NCI-H748 (cell line): ENCODE data around the gene CDH26.

Experiments
- DNase-seq: peaks from one replicate; lab custom pipeline; 2025; ENCODE audit not compliant: unreplicated experiment; lab: John Stamatoyannopoulos, UW

CDH26 gene

DNA sequence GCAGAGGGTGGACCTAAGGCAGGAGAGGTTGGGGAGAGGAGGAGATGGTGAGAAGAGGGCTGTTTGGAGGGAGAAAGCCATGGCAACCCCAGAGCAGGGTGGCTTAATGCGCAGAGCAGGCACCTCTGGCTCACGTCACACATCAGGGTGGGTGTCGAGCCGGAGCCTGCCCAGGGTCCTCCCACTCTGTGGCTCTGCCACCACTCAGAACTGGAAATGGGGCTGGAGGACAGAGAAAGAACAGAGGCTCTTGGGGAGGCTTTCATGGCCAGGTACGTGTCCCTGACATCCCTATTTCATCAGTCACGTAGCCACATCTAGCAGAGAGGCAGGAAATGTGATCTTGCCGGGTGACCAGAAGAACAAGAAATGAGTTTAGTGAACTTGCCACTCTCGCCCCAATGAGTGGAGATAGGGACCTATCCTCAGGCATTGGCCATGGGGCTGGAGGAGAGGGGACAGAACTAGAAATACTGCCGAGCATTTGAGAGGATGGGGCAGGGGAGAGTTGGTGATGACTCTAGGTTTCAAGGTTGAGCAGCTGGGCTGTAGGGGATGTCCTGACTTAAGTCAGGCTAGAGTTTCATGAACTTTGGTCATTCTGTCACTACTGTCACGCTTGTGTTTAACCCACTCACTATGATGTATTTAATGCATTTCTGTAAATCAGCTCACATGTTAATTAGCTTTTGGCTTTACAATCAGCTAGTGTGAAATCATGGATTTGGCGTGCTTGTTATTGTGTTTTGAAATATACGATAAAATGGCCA is 52.7 kb downstream of the CDH26 start:
- DNase-seq, result no peak

DNA sequence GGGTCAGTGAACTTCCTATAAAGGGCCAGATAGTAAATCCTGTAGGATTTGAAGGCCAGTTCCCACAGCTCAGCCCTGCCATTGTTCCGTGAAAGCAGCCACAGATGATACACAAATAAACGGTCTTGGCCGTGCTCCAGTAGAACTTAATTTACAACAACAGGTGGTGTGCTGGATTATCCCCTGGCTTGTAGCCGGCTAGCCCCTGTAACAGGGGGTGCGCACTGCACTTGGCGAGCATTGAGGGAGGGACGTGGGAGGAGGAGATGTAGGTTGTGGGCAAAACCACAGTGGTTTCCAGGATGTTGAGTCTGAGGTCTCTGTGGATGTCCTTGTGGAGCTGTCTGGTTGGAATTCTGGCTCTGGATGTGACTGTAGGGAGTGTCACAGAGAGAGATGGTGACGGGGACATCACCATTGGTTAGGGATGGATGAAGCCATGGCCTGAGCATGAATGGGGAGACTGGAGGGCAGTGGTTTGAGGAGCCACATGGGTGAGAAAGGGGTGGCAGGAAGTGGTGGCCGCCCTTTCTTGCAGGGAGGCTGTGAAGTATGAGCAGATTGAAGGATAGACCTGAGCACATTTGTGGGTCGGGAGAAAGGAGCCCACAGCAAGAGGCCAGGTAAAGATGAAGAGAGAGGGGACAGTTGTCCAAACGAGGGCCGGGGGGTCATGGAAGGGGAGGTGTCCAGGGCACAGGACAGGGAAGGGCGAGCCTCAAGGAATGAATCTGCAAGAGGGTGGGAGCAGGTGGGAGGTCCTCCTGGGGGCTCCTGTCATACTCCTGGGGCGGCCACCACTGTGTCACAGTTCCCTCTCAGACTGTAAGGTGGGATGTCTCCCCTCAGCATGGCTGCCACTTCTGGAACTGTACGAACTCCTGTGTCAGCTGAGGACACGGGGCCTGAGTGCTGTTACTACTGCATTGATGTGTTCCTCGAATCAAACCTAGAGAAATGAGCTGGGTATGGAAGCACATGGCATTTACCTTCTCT is 53.6 kb downstream of the CDH26 start:
- DNase-seq, result peak; percentile 92

DNA sequence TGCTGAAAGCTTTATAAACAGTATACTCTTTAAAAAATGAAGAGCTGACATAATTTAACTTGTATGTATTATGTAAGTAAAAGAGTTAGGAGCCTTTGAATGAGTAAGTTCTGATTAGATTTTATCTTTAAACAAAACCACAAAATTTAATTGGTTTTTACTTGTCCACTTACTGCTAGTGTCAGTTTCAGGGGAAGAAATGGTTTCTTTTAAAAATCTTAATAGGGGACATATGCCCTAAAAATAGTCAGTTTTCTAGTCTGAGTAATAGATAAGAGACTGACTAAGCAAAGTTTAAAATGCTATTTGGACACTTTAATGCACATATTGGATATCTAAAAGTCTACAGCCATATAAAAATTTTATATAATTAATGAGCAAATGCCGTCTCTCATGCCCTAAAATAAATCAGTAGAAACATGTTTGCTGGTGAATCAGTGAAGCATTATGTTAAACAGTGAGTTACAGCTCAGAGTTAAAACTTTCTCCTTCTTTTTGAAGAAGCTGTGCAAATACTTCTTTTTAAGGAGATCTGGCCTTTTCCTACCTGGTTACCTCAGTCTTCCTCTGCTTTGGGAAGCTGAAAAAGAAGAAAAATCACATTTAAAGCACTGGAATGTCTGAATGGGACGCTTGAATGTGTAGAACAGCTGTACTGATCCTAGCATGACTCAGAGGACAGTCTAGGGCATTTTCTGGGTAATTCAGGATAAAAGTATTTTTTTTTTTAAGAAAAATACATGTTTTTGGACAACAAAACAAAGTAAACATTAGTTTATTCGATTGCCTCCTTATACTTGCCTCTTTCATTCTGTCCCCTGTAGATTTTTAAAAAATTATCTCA is 55.3 kb downstream of the CDH26 start:
- DNase-seq, result no peak

DNA sequence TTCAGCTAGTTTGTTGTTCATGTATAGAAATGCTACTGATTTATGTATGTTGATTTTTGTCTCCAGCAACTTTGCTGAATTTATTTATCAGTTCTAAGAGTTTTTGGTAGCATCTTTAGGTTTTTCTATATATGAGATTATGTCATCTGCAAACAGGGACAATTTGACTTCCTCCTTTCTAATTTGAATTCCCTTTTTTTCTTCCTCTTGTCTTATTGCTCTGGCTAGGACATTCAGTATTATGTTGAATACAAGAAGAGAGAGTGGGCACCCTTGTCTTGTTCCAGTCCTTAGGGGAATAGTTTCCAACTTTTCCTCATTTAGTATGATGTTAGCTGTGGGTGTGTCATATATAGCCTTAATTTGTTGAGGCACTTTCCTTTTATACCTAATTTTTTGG is 58.2 kb downstream of the CDH26 start:
- no peak for DNase-seq

DNA sequence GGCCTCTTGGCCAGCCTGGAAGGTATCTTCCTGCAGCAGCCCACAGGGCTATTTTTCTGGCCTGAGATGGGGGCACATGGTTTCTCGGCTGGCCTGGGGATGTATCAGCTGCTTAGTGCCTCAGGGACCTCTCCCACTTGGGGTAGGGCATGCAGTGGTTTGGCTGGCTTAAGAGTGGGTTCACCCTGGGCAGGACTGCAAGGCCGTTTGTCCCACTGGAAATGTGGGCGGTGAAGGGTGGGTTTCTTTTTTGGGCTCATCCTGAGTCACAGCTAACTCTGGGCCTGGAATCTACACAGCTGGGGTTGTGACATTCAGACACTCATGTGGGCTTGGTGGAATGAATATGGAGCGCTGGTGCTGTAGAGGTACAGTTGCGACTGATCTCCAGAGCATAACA is 62.0 kb downstream of the CDH26 start:
- no peak for DNase-seq

DNA sequence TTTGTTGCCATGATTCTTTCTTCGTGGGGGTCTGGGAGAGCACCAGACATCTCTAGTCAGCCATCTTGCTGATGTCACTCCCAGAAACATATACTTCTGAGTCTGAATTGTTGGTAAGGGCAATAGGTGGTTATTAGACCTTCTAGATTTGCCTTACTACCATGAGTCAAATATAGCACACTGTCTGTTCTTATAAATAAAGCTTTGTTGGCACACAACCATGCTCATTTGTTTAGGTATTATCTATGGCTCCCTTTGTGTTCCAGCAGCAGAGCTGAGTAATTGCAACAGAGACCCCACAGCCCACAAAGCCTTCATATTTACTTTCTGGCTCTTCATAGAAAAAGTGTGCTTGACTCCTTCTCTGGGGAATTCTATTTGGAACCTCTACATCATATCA is 62.9 kb downstream of the CDH26 start:
- DNase-seq, result peak; percentile 1

DNA sequence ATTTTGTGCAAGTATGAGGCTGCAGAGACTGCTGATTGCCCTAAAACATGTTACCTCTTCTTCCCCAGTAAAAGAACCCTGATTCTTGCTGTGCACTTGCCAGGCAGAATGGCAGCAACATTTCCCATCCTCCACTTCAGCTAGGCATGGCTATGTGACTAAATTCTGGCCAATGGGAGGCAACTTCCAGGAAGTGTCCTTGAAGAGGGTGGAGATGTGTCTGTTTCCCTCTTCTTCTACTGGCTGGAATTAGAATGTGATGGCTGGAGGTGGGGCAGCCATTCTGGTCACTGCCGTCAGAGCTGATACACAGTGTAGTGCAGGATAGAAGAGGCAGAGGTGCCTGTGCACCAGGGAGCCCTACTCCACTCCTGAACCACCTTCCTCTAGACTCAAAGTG is 64.6 kb downstream of the CDH26 start:
- DNase-seq, result no peak

DNA sequence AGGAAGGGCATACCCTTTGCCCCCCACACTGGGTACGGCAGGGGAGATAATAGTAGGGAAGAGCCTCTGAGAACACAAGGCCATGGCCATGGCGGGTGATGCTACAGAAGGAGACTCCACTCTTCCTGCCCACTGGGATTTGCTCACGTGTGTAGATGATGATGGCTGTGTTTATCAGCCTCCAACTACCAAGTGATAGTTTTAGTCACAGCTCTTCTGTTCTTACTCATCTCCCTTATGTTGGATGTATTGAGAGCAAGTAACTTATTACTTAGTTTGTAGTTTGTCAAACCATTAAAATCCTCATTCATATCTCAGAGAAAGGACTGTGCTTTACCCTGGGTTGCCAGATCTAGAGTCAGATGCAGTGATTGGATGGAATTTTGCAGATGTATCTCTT is 66.0 kb downstream of the CDH26 start:
- no peak for DNase-seq

DNA sequence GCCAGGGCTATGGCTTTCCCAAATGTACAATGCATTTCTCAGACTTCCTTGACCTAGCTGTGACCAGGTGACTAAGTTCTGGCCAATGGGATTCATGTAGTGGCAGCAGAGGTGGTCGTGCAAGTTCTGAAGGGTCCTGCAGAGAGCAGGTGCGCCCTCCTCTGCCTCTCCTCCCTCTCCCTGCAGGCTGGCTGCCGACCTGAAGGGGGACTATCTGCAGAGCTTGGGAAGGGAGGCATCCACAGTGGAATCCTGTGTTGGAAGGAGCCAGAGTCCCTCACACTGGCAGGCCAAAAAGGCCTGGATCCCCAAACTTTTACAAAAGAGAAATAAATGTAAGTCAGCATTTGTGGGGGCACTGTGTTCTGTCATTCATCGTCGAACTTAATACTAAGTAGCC is 66.6 kb downstream of the CDH26 start:
- DNase-seq, result no peak

DNA sequence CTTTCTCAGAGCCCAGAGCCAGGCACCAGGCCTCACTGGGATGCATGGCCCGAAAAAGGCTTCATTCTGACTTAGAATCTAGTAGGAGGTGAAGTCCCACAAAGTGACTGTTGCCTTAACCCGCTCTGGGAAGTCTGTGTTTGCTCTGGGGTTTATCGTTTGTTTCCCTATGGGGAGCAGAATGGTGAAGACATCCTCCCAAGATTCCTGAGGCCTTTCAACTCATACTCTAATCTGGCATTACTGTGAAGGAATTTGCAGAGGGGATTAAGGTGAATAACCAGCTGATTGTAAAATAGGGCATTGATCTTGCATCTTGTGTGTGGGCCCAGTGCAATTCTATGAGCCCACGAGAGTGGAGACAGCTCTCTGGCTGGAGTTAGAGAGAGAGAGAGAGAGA is 67.8 kb downstream of the CDH26 start:
- DNase-seq, result no peak

DNA sequence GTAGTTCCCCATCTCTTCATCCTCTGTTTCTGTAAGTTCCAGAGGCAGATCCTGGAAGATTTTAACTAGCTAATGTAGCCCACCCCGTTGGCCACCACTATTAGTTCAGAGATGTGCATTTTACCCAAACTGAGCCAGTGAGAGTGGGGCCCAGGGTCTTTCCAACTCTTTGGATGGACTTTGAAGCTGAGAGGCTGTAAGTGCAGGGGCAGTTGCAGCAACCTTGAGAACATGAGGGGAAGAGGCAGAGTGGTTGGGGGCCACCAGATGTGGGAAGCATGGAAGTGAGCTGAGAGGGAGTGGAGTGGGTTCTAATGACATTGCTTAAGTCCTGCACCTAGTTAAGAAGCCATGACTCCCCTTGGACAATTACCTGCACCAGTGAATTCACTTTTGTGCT is 72.2 kb downstream of the CDH26 start:
- no peak for DNase-seq

DNA sequence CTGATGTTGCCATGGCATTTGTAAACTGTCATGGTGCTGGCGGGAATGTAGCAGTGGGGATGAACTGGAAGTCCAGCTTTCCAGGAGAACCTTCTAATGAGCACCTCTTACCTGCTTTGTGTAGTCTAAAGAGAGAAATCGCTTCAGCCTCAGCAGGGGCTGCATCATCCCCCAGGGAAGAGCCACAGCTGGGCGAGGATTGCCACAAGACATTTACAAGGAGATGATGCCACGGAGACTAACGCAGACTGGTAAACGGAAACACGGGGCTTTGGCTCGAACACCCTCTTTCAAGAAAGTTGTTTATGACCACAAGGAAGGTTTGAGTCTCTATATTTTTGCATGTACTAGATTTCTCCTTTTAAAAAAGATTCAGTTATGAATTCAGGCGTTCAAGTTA is 72.9 kb downstream of the CDH26 start:
- no peak for DNase-seq

DNA sequence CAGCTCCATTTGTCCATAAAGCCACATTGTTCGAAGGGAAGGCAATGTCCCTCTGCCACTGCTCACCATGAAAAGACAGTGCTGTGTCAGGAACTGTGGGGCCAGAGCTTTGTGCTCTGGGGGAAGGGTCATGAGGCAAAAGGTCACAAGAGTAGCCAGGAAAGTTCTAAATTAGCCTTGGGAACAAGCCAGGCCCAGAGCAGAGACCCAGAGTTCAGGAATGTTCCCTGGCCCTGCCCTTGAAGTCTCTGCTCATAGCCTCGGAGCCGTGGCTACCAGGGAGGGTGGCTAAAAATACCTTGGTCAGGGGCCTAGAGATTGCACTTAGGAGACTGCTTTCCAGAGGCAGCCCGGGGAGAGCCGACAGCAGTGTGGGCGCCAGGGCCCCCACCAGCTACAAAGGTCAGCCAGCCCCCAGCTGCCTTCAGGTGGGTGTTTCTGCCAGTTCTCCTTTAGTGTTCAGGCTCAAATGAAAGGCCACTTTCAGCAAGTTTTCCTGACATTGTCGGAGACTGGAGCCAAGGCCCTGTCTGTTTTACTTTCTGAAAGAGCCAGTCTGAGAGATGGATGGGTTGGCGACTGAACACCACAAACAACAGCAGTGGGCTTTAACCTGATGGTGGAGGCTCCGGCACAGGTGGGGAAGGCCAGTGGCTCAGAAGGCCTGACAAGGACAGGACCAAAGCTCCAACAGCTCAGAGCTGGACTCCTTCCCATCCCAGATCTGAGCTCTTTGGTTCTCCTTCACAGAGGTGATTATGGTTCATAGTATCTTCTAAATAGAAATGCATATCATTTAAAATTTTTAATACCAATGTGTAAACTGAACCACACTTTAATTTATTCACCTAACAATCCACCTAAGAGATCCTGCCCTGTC is 76.2 kb downstream of the CDH26 start:
- DNase-seq, result no peak

DNA sequence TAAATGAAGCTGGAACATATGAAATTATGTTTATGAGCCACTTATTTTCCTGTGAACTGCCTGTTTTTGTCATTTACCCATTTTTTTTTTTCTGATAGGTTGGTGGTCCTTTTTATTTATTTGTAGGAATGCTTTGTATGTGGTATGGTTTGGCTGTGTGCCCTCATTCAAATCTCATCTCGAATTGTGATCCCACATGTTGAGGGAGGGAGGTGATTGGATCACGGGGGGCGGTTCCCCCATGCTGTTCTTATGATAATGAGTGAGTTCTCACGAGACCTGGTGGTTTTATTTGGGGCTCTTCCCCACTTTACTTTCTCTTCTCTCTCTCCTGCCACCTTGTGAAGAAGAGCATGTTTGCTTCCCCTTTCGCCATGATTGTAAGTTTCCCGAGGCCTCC is 77.3 kb downstream of the CDH26 start:
- no peak for DNase-seq

DNA sequence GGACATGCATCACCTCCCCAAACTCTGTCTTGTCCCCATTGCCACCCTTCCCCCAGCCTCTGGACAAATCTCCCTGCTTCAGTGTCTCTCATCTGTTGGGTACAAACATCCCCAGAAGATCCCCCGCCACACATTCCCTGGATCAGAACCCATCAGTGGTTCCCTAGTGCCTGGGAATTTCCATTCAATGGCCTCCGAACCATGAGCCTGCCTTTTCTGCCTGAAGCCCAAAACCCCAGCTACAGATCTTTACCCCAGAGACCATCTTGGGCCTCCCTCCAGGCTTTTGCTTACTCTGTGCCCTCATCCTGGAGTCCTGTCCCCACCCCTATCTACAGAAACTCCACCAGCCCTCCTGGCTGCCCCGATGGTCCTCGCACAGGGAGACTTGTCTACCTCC is 78.1 kb downstream of the CDH26 start:
- no peak for DNase-seq

DNA sequence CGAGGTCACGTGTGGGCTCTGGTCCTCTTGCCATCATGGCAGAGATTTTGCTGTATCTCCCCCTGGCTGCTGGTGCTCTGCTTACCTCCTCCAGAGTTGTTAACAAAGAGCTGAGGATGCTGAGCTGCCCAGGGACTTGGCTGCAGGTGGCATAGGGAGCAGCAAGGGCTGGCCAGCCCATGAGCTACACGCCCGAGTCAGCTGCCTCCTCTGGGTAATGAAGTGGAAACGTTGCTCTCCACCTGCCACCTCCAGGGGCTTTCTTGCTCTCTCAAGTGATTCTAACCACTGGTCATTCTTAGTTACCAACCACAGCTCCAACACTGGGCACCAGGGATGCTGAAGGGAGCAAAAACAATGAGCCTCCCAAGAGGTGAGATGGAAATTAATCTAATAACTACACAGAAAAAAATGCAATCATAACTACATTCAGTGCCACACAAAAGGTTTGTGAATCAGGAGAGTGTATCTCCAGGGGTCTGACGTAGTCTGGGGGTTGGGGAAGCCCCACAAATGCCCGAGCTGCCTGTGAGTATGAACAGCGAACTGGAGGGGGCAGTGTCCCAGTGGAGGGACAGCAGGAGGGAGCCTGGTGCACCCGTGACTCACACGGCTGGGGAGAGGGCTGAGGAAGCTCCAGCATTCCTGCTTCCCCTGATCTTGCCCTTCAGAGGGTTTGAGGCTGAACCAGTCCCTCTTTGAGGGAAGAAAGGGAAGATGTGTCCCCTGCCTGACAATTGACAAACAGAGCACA is 78.7 kb downstream of the CDH26 start:
- DNase-seq, result peak; percentile 33

DNA sequence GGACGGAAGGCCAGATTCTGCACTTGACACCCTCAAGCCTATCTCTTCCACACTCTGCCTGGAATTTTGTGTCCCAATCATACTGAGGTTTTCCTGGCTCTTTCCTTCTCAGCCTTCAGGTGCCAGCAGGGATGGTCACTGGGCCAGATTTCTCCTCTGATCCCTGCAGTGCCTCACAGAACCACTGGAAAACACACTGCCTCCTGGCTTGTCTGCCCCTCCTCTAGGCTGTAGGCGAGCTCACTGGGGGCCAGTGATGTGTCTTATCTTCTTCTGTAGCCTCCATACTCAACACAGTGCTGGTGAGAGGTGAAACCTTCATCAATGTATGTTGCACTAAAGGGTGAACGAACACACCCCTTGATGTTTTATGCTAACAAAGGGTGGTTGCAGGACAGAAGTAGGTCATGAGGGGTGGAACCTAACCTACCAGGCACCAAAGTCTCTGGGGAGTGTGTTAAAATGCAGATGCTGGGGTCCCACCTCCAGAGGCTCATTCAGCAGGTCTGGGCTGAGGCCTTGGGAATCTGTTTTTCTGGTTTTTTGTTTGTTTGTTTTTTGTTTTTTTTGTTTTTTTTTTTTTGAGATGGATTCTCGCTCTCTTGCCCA is 80.3 kb downstream of the CDH26 start:
- DNase-seq, result no peak

DNA sequence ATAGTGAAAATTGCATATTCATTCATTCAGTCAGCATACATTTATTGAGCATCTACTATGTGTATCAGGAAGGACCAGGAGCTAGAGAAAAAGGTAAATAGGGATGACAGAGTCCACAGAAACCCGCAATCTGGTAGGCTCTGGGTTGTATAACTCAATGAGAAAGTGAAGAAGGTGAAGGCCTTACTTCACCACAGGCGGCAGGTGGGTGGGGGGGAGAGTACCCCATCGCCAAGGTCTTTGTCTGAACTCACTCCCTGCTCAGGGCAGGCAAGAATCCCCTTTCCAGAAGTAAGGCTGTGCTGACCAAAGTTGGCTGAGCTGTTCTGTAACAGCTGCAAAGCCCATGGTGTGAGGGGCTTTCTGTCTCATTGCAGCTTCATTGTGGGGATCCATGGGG is 81.3 kb downstream of the CDH26 start:
- DNase-seq, result no peak

DNA sequence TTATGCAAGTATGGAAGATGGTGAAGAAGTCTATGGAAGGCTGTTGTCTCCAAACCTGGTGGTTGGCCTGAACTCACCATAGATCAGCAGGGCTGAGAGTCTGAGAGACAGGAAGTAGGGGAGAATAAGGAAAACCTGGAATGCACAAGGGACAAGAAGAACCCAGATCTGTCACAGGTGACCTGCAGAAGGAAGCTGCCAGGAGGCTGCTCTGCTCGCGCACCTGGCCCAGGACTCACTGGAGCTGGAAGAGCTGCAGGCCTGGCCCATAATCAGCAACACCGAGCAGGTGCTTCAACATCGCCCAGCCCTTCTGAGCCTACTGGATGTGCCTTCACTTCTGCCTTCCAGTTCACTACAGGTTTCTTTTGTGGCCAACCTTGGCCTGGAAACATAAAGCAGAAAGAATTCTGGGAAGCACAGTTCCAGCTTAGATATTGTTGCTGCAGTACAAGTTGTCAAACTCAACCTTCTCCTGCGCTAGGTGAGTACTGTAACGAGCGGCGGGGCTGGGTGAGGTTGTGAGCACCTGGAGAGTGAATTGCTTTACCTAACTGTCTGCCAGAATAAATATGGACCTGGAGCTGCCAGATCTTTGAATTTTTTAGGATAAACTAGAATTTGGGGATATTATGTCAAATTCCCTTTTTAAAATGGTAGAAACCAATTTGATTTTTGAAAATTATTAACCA is 82.4 kb downstream of the CDH26 start:
- DNase-seq, result no peak
